Effector memory CD4-positive, alpha-beta T cell (primary cell): ENCODE measurements around the gene CEP20.
"Not testable (repeated sequence)": the region's sequence is repeated elsewhere in the genome, so short reads cannot be mapped to it uniquely, and the experiment has no call there.

Experiments used
- DNase-seq, 3 donors: peaks; one replicate each; pipeline ENCODE4 v3.0.0-alpha.2; 2020
- H3K27ac ChIP-seq: 2 replicates; pipeline ENCODE4 v1.7.0; 2013; ENCODE audit warnings: mild to moderate bottlenecking, low read length, moderate library complexity; ENCODE audit not compliant: insufficient read depth, poor library complexity, severe bottlenecking
- H3K27me3 ChIP-seq: replicated peaks from 2 replicates; pipeline ENCODE4 v1.7.0; 2013; ENCODE audit warnings: mild to moderate bottlenecking, low read length; ENCODE audit not compliant: insufficient read depth, control insufficient read depth, poor library complexity, severe bottlenecking
- H3K36me3 ChIP-seq: 2 replicates; pipeline ENCODE4 v1.7.0; 2013; ENCODE audit warnings: mild to moderate bottlenecking, low read length, moderate library complexity; ENCODE audit not compliant: control insufficient read depth, insufficient read depth
- H3K4me1 ChIP-seq: 2 replicates; pipeline ENCODE4 v1.7.0; 2013; ENCODE audit warnings: low read length, mild to moderate bottlenecking; ENCODE audit not compliant: control insufficient read depth, insufficient read depth, poor library complexity, severe bottlenecking
- H3K4me3 ChIP-seq: 2 replicates; pipeline ENCODE4 v1.7.0; 2013; ENCODE audit warnings: low read length, low read depth, mild to moderate bottlenecking; ENCODE audit not compliant: insufficient read depth, poor library complexity, severe bottlenecking
- H3K9me3 ChIP-seq: 2 replicates; pipeline ENCODE4 v1.7.0; 2013; ENCODE audit warnings: mild to moderate bottlenecking, low read length, moderate library complexity; ENCODE audit not compliant: control insufficient read depth
- total RNA-seq, 3 donors: gene quantifications; one replicate each; lab custom pipeline; 2026; lab: John Stamatoyannopoulos, UW

The CEP20 gene
- 20.2 to 26.5 (median 20.3) reads per million in 3 donors for total RNA-seq

- peak; percentile 98 to 99 (median 99) for DNase-seq
- no peaks in the 10 kb centered on the region for H3K27me3 ChIP-seq
- H3K4me3 ChIP-seq: peak within 1 kb of the TSS; percentile 94
Measured at GRCh38 chr16:15888072-15888976, at the start of gene CEP20. TSS of gene CEP20 (minus strand) at chr16:15888603. CDS start at chr16:15888585, 18 bp downstream.

GRCh38 chr16:15936809-15937208 is 48.4 kb upstream of the CEP20 start:
- not testable (repeated sequence) for DNase-seq, H3K9me3 ChIP-seq, H3K4me3 ChIP-seq, H3K27me3 ChIP-seq, H3K36me3 ChIP-seq, H3K4me1 ChIP-seq, H3K27ac ChIP-seq

More at GRCh38 chr16:15888072-15888976, at the start of gene CEP20:
- Histone ChIP-seq H3K9me3 (no peaks in the 10 kb centered on the region), H3K4me1 (peaks cover 11% of the 10 kb centered on the region), H3K27ac (peak within 1 kb of the TSS; percentile 86), H3K36me3 (no peaks in the 10 kb centered on the region)

GRCh38 chr16:15934991-15935390 is 46.6 kb upstream of the CEP20 start:
- H3K27ac ChIP-seq: no peak overlapping the region
- H3K4me1 ChIP-seq: no peaks in the 10 kb centered on the region
- DNase-seq: no peak
- no peaks in the 10 kb centered on the region for H3K36me3 ChIP-seq
- no peaks in the 10 kb centered on the region for H3K27me3 ChIP-seq
- H3K9me3 ChIP-seq: no peaks in the 10 kb centered on the region
- no peak overlapping the region for H3K4me3 ChIP-seq

- DNase-seq: no peak
- Histone ChIP-seq H3K9me3 (no peaks in the 10 kb centered on the region), H3K4me1 (no peaks in the 10 kb centered on the region), H3K4me3 (no peak overlapping the region), H3K27ac (no peak overlapping the region), H3K36me3 (no peaks in the 10 kb centered on the region), H3K27me3 (no peaks in the 10 kb centered on the region)
Measured at GRCh38 chr16:15933781-15934180, 45.4 kb upstream of the CEP20 start.

- no peaks in the 10 kb centered on the region for H3K27me3 ChIP-seq
- H3K4me1 ChIP-seq: no peaks in the 10 kb centered on the region
- H3K36me3 ChIP-seq: no peaks in the 10 kb centered on the region
- no peak overlapping the region for H3K27ac ChIP-seq
- no peaks in the 10 kb centered on the region for H3K9me3 ChIP-seq
- no peak for DNase-seq
- H3K4me3 ChIP-seq: no peak overlapping the region
Measured at GRCh38 chr16:15932939-15933338, 44.5 kb upstream of the CEP20 start.

- Histone ChIP-seq H3K4me1 (no peaks in the 10 kb centered on the region), H3K27me3 (no peaks in the 10 kb centered on the region), H3K36me3 (no peaks in the 10 kb centered on the region), H3K4me3 (no peak overlapping the region), H3K27ac (no peak overlapping the region), H3K9me3 (no peaks in the 10 kb centered on the region)
- DNase-seq: no peak
Measured at GRCh38 chr16:15928261-15929104, 40.1 kb upstream of the CEP20 start.

GRCh38 chr16:15925631-15926030 is 37.2 kb upstream of the CEP20 start:
- no peaks in the 10 kb centered on the region for H3K4me1 ChIP-seq
- H3K9me3 ChIP-seq: no peaks in the 10 kb centered on the region
- H3K27me3 ChIP-seq: no peaks in the 10 kb centered on the region
- no peaks in the 10 kb centered on the region for H3K36me3 ChIP-seq
- H3K4me3 ChIP-seq: no peak overlapping the region
- DNase-seq: no peak
- no peak overlapping the region for H3K27ac ChIP-seq

- no peak for DNase-seq
- H3K4me1 ChIP-seq: no peaks in the 10 kb centered on the region
- H3K36me3 ChIP-seq: no peaks in the 10 kb centered on the region
- no peak overlapping the region for H3K27ac ChIP-seq
- H3K27me3 ChIP-seq: no peaks in the 10 kb centered on the region
- no peaks in the 10 kb centered on the region for H3K9me3 ChIP-seq
- H3K4me3 ChIP-seq: no peak overlapping the region
Measured at GRCh38 chr16:15924996-15925395, 36.6 kb upstream of the CEP20 start.

- no peaks in the 10 kb centered on the region for H3K36me3 ChIP-seq
- DNase-seq: no peak
- no peaks in the 10 kb centered on the region for H3K4me1 ChIP-seq
- H3K4me3 ChIP-seq: no peak overlapping the region
- H3K27me3 ChIP-seq: no peaks in the 10 kb centered on the region
- H3K9me3 ChIP-seq: no peaks in the 10 kb centered on the region
- H3K27ac ChIP-seq: no peak overlapping the region
Measured at GRCh38 chr16:15919331-15919730, 30.9 kb upstream of the CEP20 start.

GRCh38 chr16:15918314-15918713 is 29.9 kb upstream of the CEP20 start:
- H3K9me3 ChIP-seq, DNase-seq, H3K27ac ChIP-seq, H3K4me3 ChIP-seq, H3K27me3 ChIP-seq, H3K4me1 ChIP-seq, H3K36me3 ChIP-seq: not testable (repeated sequence)
